Measurements from ENCODE around the gene MEF2C. TPM values are rescaled to one million over a fixed set of nuclear protein-coding genes. Genes with fewer than 3 reads are reported as not detected.
A peak's percentile ranks its signal among the peaks of the same experiment; 100 is the strongest.

Gene MEF2C
- total RNA-seq, 2 experiments from 2014 or later, result 0.60 to 0.87 TPM

DNA sequence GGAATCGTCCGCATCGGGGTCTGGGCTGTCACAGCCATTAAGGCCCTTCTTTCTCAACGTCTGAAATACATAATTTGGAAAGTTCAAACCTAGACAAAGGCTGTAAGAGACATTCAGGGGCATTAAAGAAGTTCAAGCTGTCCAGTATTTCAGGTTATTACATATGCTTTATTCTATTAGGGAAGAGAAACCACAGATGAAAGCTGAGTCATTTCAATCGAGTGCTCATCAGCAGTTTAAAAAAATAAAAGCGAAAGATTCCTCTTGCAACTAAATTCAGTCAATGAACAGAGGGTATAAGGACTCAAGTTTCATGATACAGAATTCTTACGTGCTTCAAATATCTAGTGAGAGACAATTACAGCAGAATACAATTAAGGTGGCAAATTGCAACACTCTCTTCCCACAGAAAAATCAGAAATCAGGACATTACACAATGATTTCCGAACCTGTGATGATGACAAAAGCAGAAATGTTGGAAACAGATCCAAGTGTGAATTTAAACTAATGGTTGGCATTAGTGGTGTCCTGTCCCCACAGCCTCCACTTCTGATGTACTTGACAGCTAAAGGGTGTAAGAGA, 121.6 kb downstream of the MEF2C start:
- ChIA-PET CTCF (no interaction called here), POLR2A (no interaction called here)
- intact Hi-C loops (cut with DNase I, micrococcal nuclease), result no loop called here
- no peak for TF ChIP-seq CTCF (IDR thresholded peaks at IDR 0.05)
- no peaks in the 10 kb centered on the region for H3K36me3 ChIP-seq (ENCODE audit: insufficient read depth, low read length)
- H3K4me3 Mint-ChIP-seq, result no peak overlapping the region
- peak in 1 of 14 experiments; percentile 13 for DNase-seq
- H3K9me3 Mint-ChIP-seq, result no peaks in the 10 kb centered on the region
- no peak for ATAC-seq (ENCODE audit: poor library complexity)
- no peaks in the 10 kb centered on the region for H3K4me1 Mint-ChIP-seq (ENCODE audit: low read depth)
- no peak overlapping the region for H3K4me3 ChIP-seq (ENCODE audit: low read length)
- H3K9me3 ChIP-seq (ENCODE audit: control insufficient read depth in 1 of 2, insufficient read depth in 1 of 2, low read length in 2 of 2), result no peaks in the 10 kb centered on the region
- no peaks in the 10 kb centered on the region for H3K36me3 Mint-ChIP-seq (ENCODE audit: low read depth)
- H3K27ac ChIP-seq (ENCODE audit: low read depth in 1 of 2, low read length in 2 of 2), result no peak overlapping the region
- no peaks in the 10 kb centered on the region for H3K4me1 ChIP-seq (ENCODE audit: insufficient read depth, low read length)
- H3K27me3 Mint-ChIP-seq, result peaks cover 4% of the 10 kb centered on the region
- no peak overlapping the region for H3K27ac Mint-ChIP-seq
- H3K27me3 ChIP-seq (ENCODE audit: control insufficient read depth in 1 of 2, insufficient read depth in 2 of 2, low read length in 2 of 2), result no peaks in the 10 kb centered on the region

- H3K27ac ChIP-seq (ENCODE audit: low read depth in 1 of 2, low read length in 2 of 2), result no peak overlapping the region
- CTCF ChIA-PET, result no interaction called here
- DNase-seq (no peak), ATAC-seq (ENCODE audit: poor library complexity) (no peak)
- intact Hi-C loops (cut with DNase I, micrococcal nuclease), result no loop called here
- H3K36me3 ChIP-seq (ENCODE audit: insufficient read depth, low read length), result no peaks in the 10 kb centered on the region
- peaks cover 4% of the 10 kb centered on the region for H3K27me3 Mint-ChIP-seq
- H3K27me3 ChIP-seq (ENCODE audit: control insufficient read depth in 1 of 2, insufficient read depth in 2 of 2, low read length in 2 of 2), result no peaks in the 10 kb centered on the region
- H3K9me3 Mint-ChIP-seq, result no peaks in the 10 kb centered on the region
- H3K4me3 ChIP-seq (ENCODE audit: low read length), result no peak overlapping the region
- H3K4me3 Mint-ChIP-seq, result no peak overlapping the region
- no peaks in the 10 kb centered on the region for H3K36me3 Mint-ChIP-seq (ENCODE audit: low read depth)
- POLR2A ChIA-PET, result no interaction called here
- H3K27ac Mint-ChIP-seq, result no peak overlapping the region
- no peaks in the 10 kb centered on the region for H3K9me3 ChIP-seq (ENCODE audit: control insufficient read depth in 1 of 2, insufficient read depth in 1 of 2, low read length in 2 of 2)
- H3K4me1 ChIP-seq (ENCODE audit: insufficient read depth, low read length), result no peaks in the 10 kb centered on the region
- TF ChIP-seq CTCF (IDR thresholded peaks at IDR 0.05), result no peak
- H3K4me1 Mint-ChIP-seq (ENCODE audit: low read depth), result no peaks in the 10 kb centered on the region
Measured at GRCh38 chr5:88760527-88760926, 122.5 kb downstream of the MEF2C start.

GRCh38 chr5:88758591-88758990, 124.4 kb downstream of the MEF2C start:
- no peaks in the 10 kb centered on the region for H3K36me3 Mint-ChIP-seq (ENCODE audit: low read depth)
- ATAC-seq (ENCODE audit: poor library complexity), result no peak
- ChIA-PET POLR2A (no interaction called here), CTCF (no interaction called here)
- no peaks in the 10 kb centered on the region for H3K9me3 Mint-ChIP-seq
- H3K27ac Mint-ChIP-seq, result no peak overlapping the region
- Histone ChIP-seq H3K4me3 (ENCODE audit: low read length) (no peak overlapping the region), H3K27me3 (ENCODE audit: control insufficient read depth in 1 of 2, insufficient read depth in 2 of 2, low read length in 2 of 2) (peaks cover 0 to 9% of the 10 kb centered on the region in 2 experiments), H3K4me1 (ENCODE audit: insufficient read depth, low read length) (no peaks in the 10 kb centered on the region), H3K36me3 (ENCODE audit: insufficient read depth, low read length) (no peaks in the 10 kb centered on the region), H3K9me3 (ENCODE audit: control insufficient read depth in 1 of 2, insufficient read depth in 1 of 2, low read length in 2 of 2) (no peaks in the 10 kb centered on the region), H3K27ac (ENCODE audit: low read depth in 1 of 2, low read length in 2 of 2) (no peak overlapping the region)
- peaks cover 5% of the 10 kb centered on the region for H3K27me3 Mint-ChIP-seq
- H3K4me3 Mint-ChIP-seq, result no peak overlapping the region
- intact Hi-C loops (cut with DNase I, micrococcal nuclease), result no loop called here
- TF ChIP-seq CTCF (IDR thresholded peaks at IDR 0.05), result no peak
- no peak for DNase-seq
- H3K4me1 Mint-ChIP-seq (ENCODE audit: low read depth), result no peaks in the 10 kb centered on the region
